Glutamatergic neuron (in vitro differentiated cells): ENCODE measurements around the gene PLCB4. TPM values are rescaled to one million over a fixed set of nuclear protein-coding genes. Genes with fewer than 3 reads are reported as not detected.

Experiments
- DNase-seq: peaks from one replicate; pipeline ENCODE4 v3.0.0; 2022
- H3K27ac Mint-ChIP-seq: one replicate; pipeline ENCODE4 v1.8.0; 2020; ENCODE audit warnings: mild to moderate bottlenecking, mixed read lengths, inconsistent platforms; ENCODE audit not compliant: unreplicated experiment
- H3K27me3 Mint-ChIP-seq: one replicate; pipeline ENCODE4 v1.8.0; 2020; ENCODE audit warnings: mild to moderate bottlenecking, moderate library complexity, mixed read lengths, inconsistent platforms; ENCODE audit not compliant: unreplicated experiment
- H3K36me3 Mint-ChIP-seq: one replicate; pipeline ENCODE4 v1.8.0; 2020; ENCODE audit warnings: mild to moderate bottlenecking, mixed read lengths, inconsistent platforms; ENCODE audit not compliant: unreplicated experiment
- H3K4me1 Mint-ChIP-seq: one replicate; pipeline ENCODE4 v1.8.0; 2020; ENCODE audit warnings: mild to moderate bottlenecking, low read depth, mixed read lengths, inconsistent platforms; ENCODE audit not compliant: unreplicated experiment
- H3K4me3 Mint-ChIP-seq: one replicate; pipeline ENCODE4 v1.8.0; 2020; ENCODE audit warnings: mild to moderate bottlenecking, mixed read lengths, inconsistent platforms; ENCODE audit not compliant: unreplicated experiment
- H3K9me3 Mint-ChIP-seq: one replicate; pipeline ENCODE4 v1.8.0; 2020; ENCODE audit warnings: mild to moderate bottlenecking, moderate library complexity, mixed read lengths, inconsistent platforms; ENCODE audit not compliant: unreplicated experiment
- total RNA-seq: library from RNA; stranded (reverse); fragmentation: NEBNext Ultra II Directional; extraction: Animal tissue kit (Norgen Biotek cat#: 25700); gene quantifications from one replicate; pipeline ENCODE4 v1.2.1, GENCODE V29; 2021; ENCODE audit not compliant: unreplicated experiment
- TF ChIP-seq, protein P1 (sequence below): fragments of 200-600 bp; sonication (generic); IDR thresholded peaks from one replicate; pipeline ENCODE4 v1.5.0; 2021; ENCODE audit not compliant: partially characterized antibody, unreplicated experiment

The PLCB4 gene
- total RNA-seq, 1 donor from 2014 or later, result 28.9 TPM

DNA sequence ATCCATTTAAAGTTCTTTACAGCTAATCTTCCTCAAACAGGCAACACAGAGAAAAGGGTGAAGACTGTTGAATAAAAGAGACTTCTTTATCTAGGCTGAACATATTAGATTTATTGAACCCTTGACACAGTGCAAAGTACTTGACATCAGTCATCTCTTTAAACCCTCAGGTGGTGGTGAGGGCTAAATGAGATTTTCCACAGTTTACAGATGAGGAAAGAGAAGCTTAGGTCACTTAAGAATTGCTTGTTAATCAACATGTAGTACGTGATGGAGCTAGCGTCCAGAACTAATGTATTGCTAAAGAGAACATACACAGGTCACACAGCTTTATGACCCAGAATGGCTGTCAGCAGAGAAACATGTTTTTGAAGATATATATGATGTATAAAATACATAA, 252.1 kb downstream of the PLCB4 start:
- Mint-ChIP-seq H3K36me3 (no peaks in the 10 kb centered on the region), H3K27me3 (peaks cover 2% of the 10 kb centered on the region), H3K4me1 (no peaks in the 10 kb centered on the region), H3K9me3 (no peaks in the 10 kb centered on the region), H3K4me3 (no peak overlapping the region), H3K27ac (no peak overlapping the region)
- TF ChIP-seq, protein P1, sequence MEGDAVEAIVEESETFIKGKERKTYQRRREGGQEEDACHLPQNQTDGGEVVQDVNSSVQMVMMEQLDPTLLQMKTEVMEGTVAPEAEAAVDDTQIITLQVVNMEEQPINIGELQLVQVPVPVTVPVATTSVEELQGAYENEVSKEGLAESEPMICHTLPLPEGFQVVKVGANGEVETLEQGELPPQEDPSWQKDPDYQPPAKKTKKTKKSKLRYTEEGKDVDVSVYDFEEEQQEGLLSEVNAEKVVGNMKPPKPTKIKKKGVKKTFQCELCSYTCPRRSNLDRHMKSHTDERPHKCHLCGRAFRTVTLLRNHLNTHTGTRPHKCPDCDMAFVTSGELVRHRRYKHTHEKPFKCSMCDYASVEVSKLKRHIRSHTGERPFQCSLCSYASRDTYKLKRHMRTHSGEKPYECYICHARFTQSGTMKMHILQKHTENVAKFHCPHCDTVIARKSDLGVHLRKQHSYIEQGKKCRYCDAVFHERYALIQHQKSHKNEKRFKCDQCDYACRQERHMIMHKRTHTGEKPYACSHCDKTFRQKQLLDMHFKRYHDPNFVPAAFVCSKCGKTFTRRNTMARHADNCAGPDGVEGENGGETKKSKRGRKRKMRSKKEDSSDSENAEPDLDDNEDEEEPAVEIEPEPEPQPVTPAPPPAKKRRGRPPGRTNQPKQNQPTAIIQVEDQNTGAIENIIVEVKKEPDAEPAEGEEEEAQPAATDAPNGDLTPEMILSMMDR, result no peak
- no peak for DNase-seq

- no peak overlapping the region for H3K4me3 Mint-ChIP-seq
- H3K4me1 Mint-ChIP-seq, result no peaks in the 10 kb centered on the region
- DNase-seq, result no peak
- H3K9me3 Mint-ChIP-seq, result no peaks in the 10 kb centered on the region
- TF ChIP-seq, protein P1, result no peak
- H3K36me3 Mint-ChIP-seq, result no peaks in the 10 kb centered on the region
- peaks cover 2% of the 10 kb centered on the region for H3K27me3 Mint-ChIP-seq
- H3K27ac Mint-ChIP-seq, result no peak overlapping the region
Measured at GRCh38 chr20:9322661-9323060, 253.8 kb downstream of the PLCB4 start.

- Mint-ChIP-seq H3K27ac (no peak overlapping the region), H3K9me3 (no peaks in the 10 kb centered on the region), H3K4me3 (no peak overlapping the region), H3K27me3 (no peaks in the 10 kb centered on the region), H3K4me1 (no peaks in the 10 kb centered on the region), H3K36me3 (no peaks in the 10 kb centered on the region)
- peak; percentile 52 for DNase-seq
- TF ChIP-seq, protein P1, result peak; percentile 58
Measured at GRCh38 chr20:9323622-9324021, 254.7 kb downstream of the PLCB4 start.

- Mint-ChIP-seq H3K4me3 (no peak overlapping the region), H3K27ac (no peak overlapping the region), H3K9me3 (no peaks in the 10 kb centered on the region), H3K4me1 (peaks cover 11% of the 10 kb centered on the region), H3K36me3 (no peaks in the 10 kb centered on the region), H3K27me3 (no peaks in the 10 kb centered on the region)
- DNase-seq, result no peak
- TF ChIP-seq, protein P1, result no peak
Measured at GRCh38 chr20:9329355-9330101, 260.6 kb downstream of the PLCB4 start.

DNA sequence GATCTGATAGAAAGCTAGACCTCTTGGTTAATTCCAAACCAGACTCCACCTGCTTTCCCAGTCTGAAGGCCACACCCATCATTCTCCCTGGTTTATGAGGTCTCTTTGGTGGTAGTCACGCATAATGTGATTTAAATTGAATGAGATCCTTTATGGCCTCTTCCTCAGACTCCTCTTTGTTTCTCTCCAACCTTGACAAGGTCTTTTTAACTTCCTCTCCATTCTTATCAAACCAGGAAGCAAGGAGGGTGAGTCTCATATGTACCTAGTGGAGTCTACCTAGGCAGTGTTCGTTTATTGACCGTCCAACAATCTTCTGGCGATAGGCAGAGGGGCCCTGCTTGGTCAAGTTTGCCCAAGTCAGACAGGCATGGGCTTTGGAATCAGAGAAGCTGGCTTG, 261.3 kb downstream of the PLCB4 start:
- Mint-ChIP-seq H3K27ac (no peak overlapping the region), H3K4me1 (peaks cover 11% of the 10 kb centered on the region), H3K4me3 (no peak overlapping the region), H3K9me3 (no peaks in the 10 kb centered on the region), H3K36me3 (no peaks in the 10 kb centered on the region), H3K27me3 (no peaks in the 10 kb centered on the region)
- DNase-seq, result no peak
- TF ChIP-seq, protein P1, result no peak
